HUDEP-2 (cell line): ENCODE results near the gene WIF1.

Experiments
- DNase-seq, 76 experiments: peaks; one replicate each; lab custom pipeline; 2025; ENCODE audit not compliant: unreplicated experiment in 76 of 76; lab: John Stamatoyannopoulos, UW

The WIF1 gene

GRCh38 chr12:65123435-65124063, 2.4 kb upstream of the WIF1 start:
- DNase-seq: peak in 24 of 76 experiments; percentile 1 to 59 (median 26)

DNA sequence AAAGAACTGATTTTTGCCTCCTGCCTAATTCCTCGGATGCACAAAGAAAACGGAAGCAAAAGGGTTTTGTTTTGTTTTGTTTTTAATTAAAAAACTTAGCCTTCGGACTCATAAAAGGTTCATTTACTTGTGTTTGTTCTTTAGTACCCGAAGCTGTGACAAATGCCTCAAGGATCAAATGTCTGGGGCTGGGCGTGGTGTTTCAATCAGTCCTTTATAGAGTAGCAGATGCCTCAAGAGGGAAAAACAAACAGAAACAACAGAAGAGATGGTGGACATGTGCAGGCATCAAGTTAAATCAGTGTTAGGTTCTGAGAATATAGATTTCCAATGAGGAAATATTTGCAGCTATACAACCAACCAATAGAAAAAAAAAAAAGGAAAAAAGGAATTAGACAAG, 1.6 kb upstream of the WIF1 start:
- DNase-seq: no peak

DNA sequence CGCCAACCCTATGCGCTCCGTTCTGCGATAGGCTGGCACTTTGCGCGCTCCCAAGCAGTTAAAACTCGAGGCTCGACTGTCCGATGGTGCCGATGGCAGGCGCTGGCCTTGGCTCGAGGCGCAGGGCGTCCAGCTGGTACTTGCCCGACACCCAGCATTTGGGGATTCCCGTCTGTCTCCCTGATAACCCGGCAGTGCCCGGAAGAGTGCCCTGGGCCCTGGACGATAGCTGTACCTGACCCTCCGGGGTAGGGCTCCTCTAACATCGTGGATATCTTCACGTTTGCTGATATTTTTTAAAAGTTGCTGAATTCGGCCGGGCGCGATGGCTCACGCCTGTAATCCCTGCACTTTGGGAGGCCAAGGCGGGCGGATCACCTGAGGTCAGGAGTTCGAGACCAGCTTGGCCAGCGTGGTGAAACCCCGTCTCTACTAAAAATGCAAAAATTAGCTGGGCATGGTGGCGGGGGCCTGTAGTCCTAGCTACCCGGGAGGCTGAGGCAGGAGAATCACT, 908 bp upstream of the WIF1 start:
- DNase-seq: no peak

DNA sequence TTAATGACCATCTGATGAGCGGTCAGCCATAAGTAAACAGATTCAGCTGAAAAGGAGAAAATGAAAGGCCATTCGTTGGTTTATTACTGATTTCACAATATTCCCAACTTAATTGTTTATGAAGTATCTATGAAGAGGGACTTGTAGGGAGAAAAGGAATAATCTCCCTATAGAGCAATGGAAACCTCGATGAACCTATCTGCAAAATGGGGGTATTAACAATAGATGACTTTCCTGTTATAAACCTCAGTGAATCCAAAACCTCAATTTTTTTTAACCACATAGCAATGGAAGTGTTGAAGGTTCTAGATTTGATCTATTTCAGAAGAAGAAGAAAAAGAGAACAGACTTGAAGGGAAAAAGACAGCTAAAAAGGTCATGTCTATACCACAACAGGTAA, 2.0 kb downstream of the WIF1 start:
- DNase-seq: no peak

- no peak for DNase-seq
These were observed 7.5 kb downstream of the WIF1 start for GRCh38 chr12:65113621-65114035.

DNA sequence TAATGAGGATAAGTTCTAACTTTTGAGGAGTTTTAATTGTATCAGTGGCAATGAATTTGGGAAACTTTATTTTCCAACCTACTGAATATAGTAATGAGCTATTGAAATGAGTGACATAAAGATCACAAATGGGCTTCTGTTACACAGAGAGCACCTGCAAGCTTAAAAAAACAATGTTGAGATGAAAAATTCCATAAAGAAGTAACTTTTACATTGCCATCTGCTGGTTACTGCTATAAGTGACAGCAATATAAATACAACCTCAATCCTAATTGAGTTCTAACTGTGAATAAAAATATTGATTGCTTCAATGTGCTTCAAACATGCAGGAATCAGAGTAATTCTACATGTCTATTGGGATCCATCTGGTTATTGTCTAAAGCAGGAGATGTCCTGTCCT, 14.2 kb downstream of the WIF1 start:
- DNase-seq: no peak

- DNase-seq: no peak
These were observed 21.0 kb downstream of the WIF1 start for GRCh38 chr12:65100140-65100539.

DNA sequence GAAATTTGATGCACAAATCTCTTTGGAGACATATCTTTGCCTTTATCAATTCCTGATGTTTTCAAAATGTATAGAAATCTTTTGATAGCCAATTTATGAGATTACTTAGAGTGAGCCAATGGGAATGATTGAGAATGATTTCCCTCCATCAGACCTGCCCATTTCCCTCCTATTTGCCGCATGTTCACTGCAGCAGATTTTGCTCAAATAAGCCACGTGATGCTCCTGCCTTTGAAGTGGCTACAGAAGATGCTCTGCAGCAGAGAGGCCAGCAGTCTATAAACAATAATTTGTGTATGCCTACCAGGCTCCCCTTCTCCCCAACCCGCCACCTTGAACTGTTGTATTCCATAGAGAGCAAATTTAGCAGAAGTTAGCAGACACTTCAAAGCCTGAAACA, 21.9 kb downstream of the WIF1 start:
- DNase-seq: no peak

DNA sequence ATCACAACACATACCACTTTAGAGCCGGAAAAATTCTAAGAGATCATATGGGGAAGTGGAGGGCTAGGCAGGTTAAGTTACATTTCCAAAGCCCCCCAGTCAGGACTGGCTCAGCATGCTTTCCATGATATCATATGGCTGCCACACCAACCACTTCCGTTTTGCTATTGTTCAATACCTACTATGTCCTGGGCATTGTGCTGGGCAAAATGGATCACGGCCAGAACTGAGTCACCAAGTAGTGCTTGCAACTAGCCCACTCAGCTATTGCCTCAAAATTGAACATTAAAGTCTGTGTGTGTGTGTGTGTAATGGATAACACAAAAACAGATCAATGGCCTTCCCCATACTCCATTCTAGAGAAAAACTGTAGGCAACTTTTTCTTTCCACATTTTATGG, 22.7 kb downstream of the WIF1 start:
- no peak for DNase-seq

- no peak for DNase-seq
These were observed 26.4 kb downstream of the WIF1 start for GRCh38 chr12:65094722-65095121.

DNA sequence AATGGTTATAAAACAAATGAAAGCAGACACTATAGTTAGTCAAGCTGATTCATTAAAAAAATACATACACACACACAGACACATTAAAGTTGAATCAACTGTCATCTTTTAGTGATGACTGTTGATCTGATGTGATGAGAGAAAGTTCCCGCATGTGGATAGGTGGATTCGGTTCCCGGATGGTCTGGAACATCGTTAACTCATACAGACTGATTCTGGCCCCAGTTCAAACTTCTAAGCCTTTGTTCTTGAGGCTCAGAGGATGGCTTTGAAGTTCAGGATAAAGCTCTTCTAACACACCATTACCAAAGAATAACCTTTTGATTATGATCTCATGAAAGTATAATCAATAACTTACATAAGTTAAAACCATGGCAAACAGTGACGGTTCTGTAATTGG, 27.5 kb downstream of the WIF1 start:
- DNase-seq: no peak

DNA sequence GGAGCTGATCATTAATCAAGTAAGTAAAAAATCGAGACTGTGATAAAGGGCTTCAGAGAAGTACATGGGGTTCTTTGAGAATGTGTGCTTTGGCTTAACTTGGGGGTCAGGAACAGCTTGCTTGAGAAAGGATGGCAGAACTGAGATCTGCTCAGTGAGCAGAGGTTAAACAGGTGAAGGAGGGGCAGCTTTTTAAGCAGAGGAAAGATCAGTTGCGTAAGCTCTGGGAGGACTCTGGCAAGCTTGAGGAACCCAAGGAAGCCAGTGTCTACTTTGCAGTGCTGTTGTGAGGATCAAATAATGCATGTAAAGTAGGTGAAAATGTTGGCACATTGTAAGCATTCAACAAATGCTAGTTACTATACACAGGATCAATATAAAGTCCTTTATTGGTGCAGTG, 30.6 kb downstream of the WIF1 start:
- no peak for DNase-seq

DNA sequence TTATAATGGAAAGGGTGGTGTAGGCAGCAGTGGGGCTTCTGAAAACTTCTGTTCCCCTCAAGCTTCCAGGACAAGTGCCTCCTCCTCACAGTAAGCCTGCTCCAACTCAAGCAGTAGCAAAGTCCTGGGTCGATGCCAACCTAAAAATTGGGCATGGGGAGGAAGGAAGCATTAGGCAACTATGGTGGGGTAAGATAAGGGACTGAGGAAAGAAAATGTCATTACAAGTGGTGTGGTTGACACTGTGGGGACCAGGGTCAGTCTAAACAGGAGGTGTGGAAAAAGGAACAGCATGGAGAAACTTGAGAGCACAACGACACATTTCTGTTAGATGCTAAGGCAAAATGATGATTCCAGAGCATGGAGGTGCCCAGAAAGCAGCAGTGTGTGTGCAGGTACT, 34.9 kb downstream of the WIF1 start:
- DNase-seq: no peak

GRCh38 chr12:65084579-65084978, 36.5 kb downstream of the WIF1 start:
- DNase-seq: no peak

- DNase-seq: no peak
These were observed 37.5 kb downstream of the WIF1 start for GRCh38 chr12:65083581-65083980.

DNA sequence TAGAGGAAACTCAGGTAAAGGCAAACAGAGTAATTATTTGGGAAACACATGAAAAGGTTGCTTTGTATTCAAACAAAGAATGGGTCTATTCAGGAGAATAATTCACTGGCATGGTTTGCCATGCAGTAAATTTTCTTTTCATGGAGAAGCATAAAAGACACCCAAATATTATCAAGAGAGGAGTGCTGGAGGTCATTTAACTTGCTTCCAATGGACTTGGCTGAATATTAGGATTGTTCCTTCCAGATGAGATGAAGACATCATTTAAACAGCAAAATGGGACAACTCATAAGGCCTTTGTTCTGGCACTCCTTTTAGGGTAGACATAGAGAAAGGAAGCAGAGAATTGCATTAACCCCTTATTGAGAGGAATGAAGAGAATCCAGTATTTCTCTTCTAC, 38.7 kb downstream of the WIF1 start:
- DNase-seq: no peak

GRCh38 chr12:65081496-65081895, 39.6 kb downstream of the WIF1 start:
- no peak for DNase-seq

GRCh38 chr12:65074932-65075331, 46.2 kb downstream of the WIF1 start:
- DNase-seq: no peak

DNA sequence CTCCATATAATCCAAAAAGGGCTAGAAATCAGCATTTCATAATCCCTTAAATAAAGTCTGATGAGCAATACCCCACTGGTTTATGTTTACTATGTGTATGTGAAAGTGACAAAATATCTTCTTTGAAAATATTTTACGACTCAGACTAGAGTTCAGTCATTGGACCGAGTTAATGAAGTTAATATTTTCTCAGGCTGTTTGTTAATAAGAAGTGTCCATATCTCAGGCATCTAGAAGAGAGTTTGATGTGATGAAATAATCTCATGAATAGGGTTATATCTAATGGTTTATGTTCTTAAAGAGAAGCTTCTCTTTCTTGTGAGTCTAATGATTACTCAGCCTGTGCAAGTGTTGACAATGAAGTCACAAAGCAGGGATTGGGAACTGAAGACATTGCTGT, 51.8 kb downstream of the WIF1 start:
- DNase-seq: no peak

DNA sequence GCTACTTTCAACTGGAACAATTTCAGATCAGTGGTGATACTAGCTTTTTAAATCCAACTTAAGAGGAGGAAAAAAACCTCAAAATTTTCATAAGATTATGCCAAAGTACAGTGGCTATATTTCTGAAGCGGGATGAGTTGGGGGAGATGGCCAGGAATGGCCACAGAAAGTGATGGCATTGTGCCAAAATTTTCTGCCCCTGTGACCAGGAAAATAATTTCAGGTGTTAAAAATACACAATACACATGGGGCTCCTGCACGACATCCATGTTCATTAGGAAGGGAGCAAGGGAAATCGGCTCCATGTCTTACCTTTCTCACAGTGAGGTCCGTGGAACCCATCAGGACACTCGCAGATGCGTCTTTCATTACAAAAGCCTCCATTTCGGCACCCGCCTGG, 53.7 kb downstream of the WIF1 start:
- no peak for DNase-seq

GRCh38 chr12:65055859-65056258, 65.2 kb downstream of the WIF1 start:
- no peak for DNase-seq

DNA sequence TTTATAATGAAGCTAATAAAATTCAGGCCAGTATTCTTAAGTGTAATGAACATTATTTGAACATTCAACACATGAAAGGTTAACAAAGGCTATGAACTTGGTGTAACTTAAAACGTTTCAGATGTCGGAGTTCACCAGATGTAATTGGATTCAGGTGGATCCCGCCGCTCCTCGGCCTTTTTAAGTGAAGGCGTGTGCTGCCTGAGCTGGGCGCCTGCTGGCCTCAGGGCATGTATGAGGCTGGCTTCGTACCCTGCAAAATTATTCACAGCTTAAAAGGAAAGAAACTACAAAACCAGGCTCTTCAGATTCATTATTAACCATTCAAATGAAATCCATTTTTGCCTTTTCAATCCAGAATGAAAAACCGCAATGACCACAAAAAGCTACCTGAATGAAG, 69.9 kb downstream of the WIF1 start:
- no peak for DNase-seq

GRCh38 chr12:65045269-65045668, 75.8 kb downstream of the WIF1 start:
- DNase-seq: no peak
